Kidney epithelial cell (primary cell): ENCODE results near the gene KISS1R. TPM values are rescaled to one million over a fixed set of nuclear protein-coding genes. Genes with fewer than 3 reads are reported as not detected.
A peak's percentile ranks its signal among the peaks of the same experiment; 100 is the strongest.

ENCODE experiments used
- DNase-seq: peaks from one replicate; pipeline ENCODE4 v3.0.0-alpha.2; 2010; ENCODE audit warnings: low read depth
- H3K27me3 ChIP-seq: 2 replicates; pipeline ENCODE4 v1.6.0; 2011; ENCODE audit warnings: low read length; ENCODE audit not compliant: control insufficient read depth, insufficient read depth
- H3K36me3 ChIP-seq: 2 replicates; pipeline ENCODE4 v1.5.1; 2011; ENCODE audit warnings: low read length; ENCODE audit not compliant: control insufficient read depth, insufficient read depth
- H3K4me3 ChIP-seq: 2 replicates; pipeline ENCODE4 v1.5.1; 2011; ENCODE audit warnings: low read depth, mild to moderate bottlenecking, control low read depth, low read length
- CTCF ChIP-seq: IDR thresholded peaks from 2 replicates; pipeline ENCODE4 v1.5.1; 2011; ENCODE audit warnings: mild to moderate bottlenecking, moderate library complexity, low read length, control low read depth, inconsistent platforms; ENCODE audit not compliant: insufficient read depth, poor library complexity, severe bottlenecking
- total RNA-seq: library from RNA; depleted of rRNA; stranded (reverse); fragments of >200 nt; gene quantifications from 2 replicates; pipeline ENCODE4 v1.2.3, GENCODE V29; 2015

Gene KISS1R
- total RNA-seq, 1 donor from 2014 or later = 0.75 TPM

- no peaks in the 10 kb centered on the region for H3K27me3 ChIP-seq
- H3K4me3 ChIP-seq = no peak overlapping the region
- DNase-seq = no peak
- no peak for TF ChIP-seq CTCF
- H3K36me3 ChIP-seq = no peaks in the 10 kb centered on the region
These were observed 35.6 kb upstream of the KISS1R start for GRCh38 chr19:881385-882071.

GRCh38 chr19:882871-883497 lies 34.1 kb upstream of the KISS1R start:
- no peak for DNase-seq
- H3K27me3 ChIP-seq = no peaks in the 10 kb centered on the region
- TF ChIP-seq CTCF = no peak
- H3K4me3 ChIP-seq = no peak overlapping the region
- H3K36me3 ChIP-seq = no peaks in the 10 kb centered on the region

- no peak for DNase-seq
- no peaks in the 10 kb centered on the region for H3K36me3 ChIP-seq
- TF ChIP-seq CTCF = peak; percentile 22
These were observed 33.4 kb upstream of the KISS1R start for GRCh38 chr19:883661-884211.

GRCh38 chr19:884420-885211 lies 32.5 kb upstream of the KISS1R start:
- Histone ChIP-seq H3K27me3 (no peaks in the 10 kb centered on the region), H3K4me3 (no peak overlapping the region), H3K36me3 (no peaks in the 10 kb centered on the region)
- TF ChIP-seq CTCF = no peak
- no peak for DNase-seq

More at GRCh38 chr19:883661-884211, 33.4 kb upstream of the KISS1R start:
- Histone ChIP-seq H3K27me3 (no peaks in the 10 kb centered on the region), H3K4me3 (no peak overlapping the region)

- Histone ChIP-seq H3K4me3 (no peak overlapping the region), H3K36me3 (no peaks in the 10 kb centered on the region), H3K27me3 (no peaks in the 10 kb centered on the region)
- TF ChIP-seq CTCF = no peak
- DNase-seq = no peak
These were observed 31.5 kb upstream of the KISS1R start for GRCh38 chr19:885536-886224.
